Mesodermal cell (in vitro differentiated cells): ENCODE measurements around the gene PGRMC1.
"Not testable (repeated sequence)": the region's sequence is repeated elsewhere in the genome, so short reads cannot be mapped to it uniquely, and the experiment has no call there.

Experiments used
- H3K27ac ChIP-seq: 2 replicates; pipeline ENCODE4 v1.7.0; 2013; ENCODE audit warnings: mild to moderate bottlenecking, low read depth, low read length, moderate library complexity; ENCODE audit not compliant: severe bottlenecking
- H3K36me3 ChIP-seq: 2 replicates; pipeline ENCODE4 v1.7.1; 2013; ENCODE audit warnings: mild to moderate bottlenecking, low read length, moderate library complexity; ENCODE audit not compliant: control insufficient read depth, insufficient read depth
- H3K4me1 ChIP-seq: one replicate; pipeline ENCODE4 v1.7.1; 2013; ENCODE audit warnings: mild to moderate bottlenecking, low read length; ENCODE audit not compliant: insufficient read depth, control insufficient read depth, poor library complexity, severe bottlenecking
- H3K4me3 ChIP-seq: 2 replicates; pipeline ENCODE4 v1.7.0; 2013; ENCODE audit warnings: low read length, control low read depth, mild to moderate bottlenecking; ENCODE audit not compliant: insufficient read depth, poor library complexity, severe bottlenecking; ENCODE audit errors: extremely low read depth
- H3K9me3 ChIP-seq: 2 replicates; pipeline ENCODE4 v1.7.1; 2013; ENCODE audit warnings: mild to moderate bottlenecking, low read length, moderate library complexity; ENCODE audit not compliant: control insufficient read depth
- WGBS, 2 experiments: methylation state at CpG; one replicate each; pipeline ENCODE4 v1.1.5; 2013; ENCODE audit warnings: missing lambda C conversion rate in 2 of 2; ENCODE audit not compliant: insufficient coverage in 2 of 2; 5-methylcytosine and 5-hydroxymethylcytosine counted together

Gene PGRMC1

DNA sequence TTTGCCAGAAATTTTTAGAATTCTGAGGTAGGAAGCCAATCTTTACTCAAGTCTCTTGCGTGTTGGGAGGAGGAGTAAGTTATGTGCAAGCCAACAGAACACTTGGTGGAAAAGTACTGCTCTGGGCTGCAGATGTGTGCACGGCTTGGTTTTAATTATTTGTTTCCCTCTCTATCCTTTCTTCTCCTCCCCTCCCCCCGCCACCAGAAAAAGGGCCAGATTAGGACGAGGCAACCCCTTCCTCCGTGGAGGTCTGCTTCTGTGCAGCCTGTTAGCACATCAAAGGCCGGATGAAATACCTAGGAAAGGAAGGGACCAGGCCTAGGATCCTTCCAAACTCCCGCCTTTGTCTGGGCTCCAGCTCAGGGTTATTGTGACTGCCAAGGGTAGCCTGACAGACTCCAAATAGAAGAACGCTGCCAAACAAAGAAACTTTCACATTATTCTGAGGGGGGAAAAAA, 1.0 kb upstream of the PGRMC1 start:
- Histone ChIP-seq H3K4me3 (no peak overlapping the region), H3K9me3 (no peaks in the 10 kb centered on the region), H3K27ac (peak overlapping the region; percentile 75), H3K36me3 (no peaks in the 10 kb centered on the region), H3K4me1 (peaks cover 13% of the 10 kb centered on the region)
- WGBS, 2 experiments: no CpG with 5 or more reads among the region's 8 CpGs

DNA sequence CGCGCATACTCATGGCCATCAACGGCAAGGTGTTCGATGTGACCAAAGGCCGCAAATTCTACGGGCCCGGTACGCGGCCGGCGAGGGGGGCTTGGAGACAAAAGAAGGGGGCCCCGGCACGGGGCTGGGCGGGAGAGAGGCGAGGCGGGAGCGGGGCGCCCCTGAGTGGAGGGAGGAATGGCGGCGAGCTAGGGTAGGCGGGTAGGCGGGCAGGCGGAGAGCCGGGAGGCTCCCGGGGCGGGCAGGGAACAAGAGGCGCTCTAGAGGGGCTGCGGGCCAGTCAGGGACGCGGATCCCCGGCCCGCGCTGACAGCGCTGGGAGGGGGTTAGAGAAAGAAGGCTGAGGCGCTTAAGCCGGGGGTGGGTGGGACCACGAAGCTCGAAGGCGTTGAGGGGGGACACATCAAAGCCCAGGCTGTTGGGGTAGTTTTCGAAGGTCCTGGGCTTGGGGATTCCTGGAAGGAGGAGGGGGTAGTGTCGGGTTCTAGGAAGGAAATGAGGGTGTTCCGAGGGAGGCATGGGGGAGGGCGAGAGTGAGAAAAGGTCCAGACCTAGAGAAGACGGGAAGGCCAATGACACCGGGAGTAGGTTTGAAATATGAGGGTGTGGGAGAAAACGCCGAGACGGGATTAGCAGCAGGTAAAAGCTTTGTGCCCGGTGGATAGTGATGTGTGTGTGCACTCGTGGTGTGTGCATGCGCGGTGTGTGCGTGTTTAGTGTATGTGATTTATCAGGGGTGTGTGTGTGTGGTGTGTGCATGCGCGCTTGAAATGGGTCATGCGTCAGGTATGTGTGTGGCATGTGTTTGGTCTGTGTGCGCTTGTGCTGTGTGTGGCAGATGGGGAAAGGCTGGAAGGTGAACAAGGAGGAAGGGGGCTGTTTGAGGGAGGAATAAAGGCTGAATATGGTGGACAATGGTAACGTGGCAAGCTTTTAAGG, 807 bp downstream of the PGRMC1 start:
- peaks cover 11% of the 10 kb centered on the region for H3K36me3 ChIP-seq
- WGBS, 2 experiments: 0 to 2% methylated on average over 12 to 27 of the region's 58 CpGs
- H3K27ac ChIP-seq: peak overlapping the region; percentile 45
- H3K4me1 ChIP-seq: peaks cover 13% of the 10 kb centered on the region
- H3K9me3 ChIP-seq: no peaks in the 10 kb centered on the region
- peak overlapping the region; percentile 68 for H3K4me3 ChIP-seq

DNA sequence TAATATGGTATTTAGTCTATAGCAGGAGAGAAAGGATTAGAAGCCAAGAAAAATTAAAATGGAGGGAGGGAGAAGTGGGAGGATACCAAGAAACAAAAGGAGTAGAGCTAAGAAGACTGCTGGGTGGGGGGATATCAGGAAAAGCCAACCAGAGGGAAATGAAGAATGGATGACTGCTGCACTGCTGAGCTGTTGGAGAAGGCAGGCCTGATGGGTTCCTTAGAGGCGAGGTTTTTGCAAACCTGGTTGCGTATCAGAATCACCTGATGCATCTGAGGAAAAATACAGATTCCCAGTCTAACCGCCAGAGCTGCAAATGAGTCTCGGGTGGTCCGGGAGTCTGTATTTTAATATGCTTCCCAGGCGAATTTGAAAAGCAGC, 1.5 kb downstream of the PGRMC1 start:
- Histone ChIP-seq H3K9me3 (no peaks in the 10 kb centered on the region), H3K4me3 (peak overlapping the region; percentile 68), H3K27ac (peak overlapping the region; percentile 23), H3K36me3 (peaks cover 18% of the 10 kb centered on the region), H3K4me1 (peaks cover 13% of the 10 kb centered on the region)
- 0 to 4% methylated on average over 3 to 4 of the region's 6 CpGs for WGBS, 2 experiments

DNA sequence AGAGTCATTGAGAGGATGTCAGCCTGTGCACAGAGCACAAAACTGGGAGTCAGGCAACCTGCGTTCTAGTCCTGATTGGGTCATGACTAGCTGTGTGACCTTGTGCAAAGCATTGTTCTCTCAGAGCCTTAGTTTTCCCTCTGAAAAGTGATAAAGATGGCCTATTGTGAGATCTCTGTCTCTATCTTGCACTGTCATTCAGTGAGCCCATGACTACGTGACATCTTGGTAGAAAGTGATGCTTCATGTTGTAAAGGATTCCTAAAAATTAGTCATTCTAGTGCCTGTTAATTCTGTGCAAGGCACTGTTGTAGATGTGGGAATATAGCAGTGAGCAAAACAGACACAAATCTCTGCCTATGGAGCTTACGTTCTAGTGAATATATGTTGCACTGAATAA, 2.5 kb downstream of the PGRMC1 start:
- H3K36me3 ChIP-seq: peaks cover 27% of the 10 kb centered on the region
- peak overlapping the region; percentile 68 for H3K4me3 ChIP-seq
- WGBS, 2 experiments: 55 to 57% methylated on average over 1 to 2 of the region's 3 CpGs
- no peaks in the 10 kb centered on the region for H3K9me3 ChIP-seq
- no peak overlapping the region for H3K27ac ChIP-seq
- peaks cover 13% of the 10 kb centered on the region for H3K4me1 ChIP-seq

DNA sequence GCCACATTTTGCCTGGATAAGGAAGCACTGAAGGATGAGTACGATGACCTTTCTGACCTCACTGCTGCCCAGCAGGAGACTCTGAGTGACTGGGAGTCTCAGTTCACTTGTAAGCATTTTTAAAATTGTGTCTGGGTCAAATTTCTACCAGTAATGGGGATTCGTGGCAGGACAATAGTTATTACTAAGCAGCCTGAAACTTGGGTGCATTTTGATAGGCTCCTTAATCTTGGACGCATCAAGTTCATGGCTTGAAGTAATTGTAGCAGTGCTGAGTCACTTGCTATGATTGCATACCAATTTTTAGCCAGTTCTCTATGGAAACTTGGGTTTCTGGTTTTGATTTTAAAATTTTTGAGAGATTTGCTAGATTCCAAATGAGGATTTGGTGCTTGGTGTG, 4.3 kb downstream of the PGRMC1 start:
- WGBS, 2 experiments: 86 to 88% methylated on average over 2 to 3 of the region's 3 CpGs
- Histone ChIP-seq H3K36me3 (peaks cover 36% of the 10 kb centered on the region), H3K27ac (no peak overlapping the region), H3K9me3 (no peaks in the 10 kb centered on the region), H3K4me1 (peaks cover 2% of the 10 kb centered on the region), H3K4me3 (no peak overlapping the region)

DNA sequence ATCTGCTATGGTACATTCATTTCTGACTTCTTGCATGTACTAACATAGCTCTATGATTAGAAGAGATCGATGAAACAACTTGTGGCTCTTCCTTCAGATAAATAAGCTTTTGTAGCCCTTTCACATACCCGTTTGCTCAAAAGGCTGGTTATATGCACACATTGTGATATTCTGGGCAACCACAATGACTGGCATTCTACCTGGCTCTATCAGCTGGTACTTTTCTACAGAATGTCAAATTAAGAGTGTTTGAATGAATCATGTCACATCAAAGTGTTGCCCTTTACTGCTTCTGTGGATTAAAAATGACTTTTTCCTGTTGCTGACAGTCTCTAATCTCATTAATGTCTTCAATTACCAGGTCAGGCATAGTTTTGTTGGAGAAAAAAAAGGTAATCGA, 11.6 kb downstream of the PGRMC1 start:
- Histone ChIP-seq H3K9me3 (no peaks in the 10 kb centered on the region), H3K27ac (no peak overlapping the region), H3K4me1 (no peaks in the 10 kb centered on the region), H3K36me3 (peaks cover 33% of the 10 kb centered on the region), H3K4me3 (no peak overlapping the region)
- no CpG with 5 or more reads among the region's 3 CpGs for WGBS, 2 experiments

DNA sequence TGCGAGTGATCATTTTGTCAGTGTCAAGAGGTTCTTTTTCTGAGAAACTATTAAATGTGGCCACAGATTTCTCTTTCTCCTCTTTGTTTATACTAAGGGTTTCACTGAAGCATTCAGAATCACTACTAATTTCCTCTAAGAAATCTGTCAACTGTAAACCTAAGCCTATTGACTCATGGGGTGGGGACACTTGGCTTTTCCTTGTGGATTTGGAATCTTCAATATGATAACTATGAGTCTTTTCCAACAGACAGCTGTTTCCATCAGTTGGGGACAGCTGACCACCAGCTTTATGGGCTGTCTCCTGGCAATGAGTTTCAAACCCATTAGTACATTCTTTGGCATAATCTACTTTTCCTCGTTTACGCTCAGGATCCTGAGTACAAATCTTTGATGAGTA, 13.8 kb downstream of the PGRMC1 start:
- Histone ChIP-seq H3K9me3 (no peaks in the 10 kb centered on the region), H3K4me1 (no peaks in the 10 kb centered on the region), H3K4me3 (no peak overlapping the region), H3K27ac (no peak overlapping the region), H3K36me3 (peaks cover 16% of the 10 kb centered on the region)
- WGBS, 2 experiments: no CpG with 5 or more reads among the region's 3 CpGs

DNA sequence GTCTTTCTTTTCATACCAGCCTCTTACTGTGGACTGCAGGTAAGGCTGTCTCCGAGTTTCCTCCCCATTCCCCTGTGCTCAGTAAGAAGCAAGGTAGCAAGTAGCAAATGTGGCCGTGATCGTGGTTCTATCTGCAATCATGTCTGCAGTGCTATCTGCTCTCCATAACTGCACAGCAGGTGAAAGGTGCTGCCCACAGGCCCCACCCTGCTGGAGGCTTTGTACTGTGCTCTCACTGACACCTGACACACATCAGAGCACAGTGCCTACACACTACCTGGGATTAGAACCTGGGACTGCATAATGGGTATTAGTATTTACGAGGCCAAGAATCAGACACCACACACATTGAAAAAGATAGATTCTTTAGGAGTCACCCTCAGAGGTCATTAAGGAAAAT, 15.3 kb downstream of the PGRMC1 start:
- no peaks in the 10 kb centered on the region for H3K4me1 ChIP-seq

DNA sequence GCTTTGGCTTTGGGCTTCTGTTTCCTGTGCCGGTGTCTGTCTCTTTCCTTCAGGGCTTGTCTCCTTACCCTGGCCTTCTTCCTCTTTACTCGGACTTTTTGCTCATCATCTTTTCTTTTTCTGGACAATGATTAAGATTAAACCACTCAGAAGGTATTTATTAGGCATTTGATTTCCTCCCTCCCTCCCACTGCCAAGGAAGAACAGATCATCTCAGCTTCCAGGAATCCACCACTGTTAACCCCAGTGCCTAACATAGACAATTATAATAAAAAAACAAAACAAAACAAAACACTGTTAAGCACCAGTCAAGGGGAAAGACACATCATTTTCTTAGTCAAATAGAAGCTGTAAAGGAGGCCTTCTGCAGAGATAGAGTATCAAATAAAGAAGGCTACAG, 16.6 kb downstream of the PGRMC1 start:
- no peak overlapping the region for H3K27ac ChIP-seq
- H3K4me3 ChIP-seq: no peak overlapping the region
- peaks cover 7% of the 10 kb centered on the region for H3K36me3 ChIP-seq
- no peaks in the 10 kb centered on the region for H3K4me1 ChIP-seq
- 83 to 100% methylated on average over 1 of the region's 2 CpGs for WGBS, 2 experiments
- H3K9me3 ChIP-seq: no peaks in the 10 kb centered on the region

More for the DNA sequence above, 15.3 kb downstream of the PGRMC1 start:
- H3K36me3 ChIP-seq: peaks cover 11% of the 10 kb centered on the region
- H3K4me3 ChIP-seq: no peak overlapping the region
- H3K27ac ChIP-seq: no peak overlapping the region
- no CpG with 5 or more reads among the region's 4 CpGs for WGBS, 2 experiments
- H3K9me3 ChIP-seq: no peaks in the 10 kb centered on the region

DNA sequence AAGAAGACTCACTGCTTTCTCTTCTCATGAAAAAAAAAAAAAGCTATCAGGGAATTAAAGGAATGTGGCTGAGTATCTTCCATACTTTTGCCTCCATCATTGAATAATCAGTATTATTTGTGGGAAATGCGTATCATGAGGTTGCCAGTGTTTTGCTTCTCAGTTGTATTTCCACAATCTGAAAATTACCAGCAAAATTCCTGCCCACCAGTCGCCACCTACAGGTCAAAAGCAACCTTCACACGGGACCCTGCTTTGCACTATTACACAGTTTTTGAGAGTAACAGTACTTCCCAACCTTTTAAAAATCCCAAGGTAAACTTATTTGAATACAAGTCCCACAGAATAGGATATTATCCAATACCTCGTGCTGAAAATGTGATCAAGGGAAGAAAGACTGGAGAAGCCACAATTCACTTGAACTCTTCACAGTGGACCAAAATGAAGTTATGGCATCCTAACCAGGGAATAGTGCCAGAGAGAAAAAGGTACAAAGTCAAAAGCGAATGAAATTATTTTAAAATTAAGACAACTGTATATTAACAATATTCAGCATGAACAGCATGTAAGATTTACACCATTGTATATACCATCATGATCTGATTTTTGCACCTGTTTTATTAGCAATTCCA, 30.4 kb downstream of the PGRMC1 start:
- Histone ChIP-seq H3K27ac (no peak overlapping the region), H3K36me3 (no peaks in the 10 kb centered on the region), H3K9me3 (no peaks in the 10 kb centered on the region), H3K4me1 (no peaks in the 10 kb centered on the region), H3K4me3 (no peak overlapping the region)
- 20% methylated on average over 3 of the region's 5 CpGs; no CpG with 5 or more reads in 1 of the 2 experiments for WGBS, 2 experiments

DNA sequence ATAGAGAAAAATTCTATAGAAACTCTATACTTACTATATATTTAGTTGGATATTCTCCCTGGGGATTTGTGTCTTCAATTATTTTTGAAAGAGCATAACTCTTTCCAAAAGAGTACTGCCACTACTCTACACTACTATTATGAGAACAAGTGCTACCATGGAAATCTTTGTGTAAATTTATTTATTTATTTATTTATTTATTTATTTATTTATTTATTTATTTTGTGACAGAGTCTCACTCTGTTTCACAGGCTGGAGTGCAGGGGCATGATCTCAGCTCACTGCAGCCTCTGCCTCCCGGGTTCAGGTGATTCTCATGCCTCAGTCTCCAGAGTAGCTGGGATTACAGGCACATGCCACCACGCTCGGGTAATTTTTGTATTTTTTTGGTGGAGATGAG, 31.0 kb downstream of the PGRMC1 start:
- H3K36me3 ChIP-seq, H3K27ac ChIP-seq, H3K9me3 ChIP-seq, H3K4me3 ChIP-seq, H3K4me1 ChIP-seq: not testable (repeated sequence)
- 60% methylated on average over 1 of the region's 3 CpGs; no CpG with 5 or more reads in 1 of the 2 experiments for WGBS, 2 experiments
